Fibroblast of lung (primary cell): ENCODE results near the gene UBXN6. TPM values are rescaled to one million over a fixed set of nuclear protein-coding genes. Genes with fewer than 3 reads are reported as not detected.

Experiments
- DNase-seq, 2 donors: peaks; one replicate each; pipeline versions ENCODE4 v3.0.0 to v3.0.0-alpha.2; 2010; ENCODE audit warnings: low read depth in 2 of 2
- H2AFZ ChIP-seq: 2 replicates; pipeline ENCODE4 v1.5.1; 2012; ENCODE audit warnings: low read length, control low read depth, inconsistent platforms
- H3K27ac ChIP-seq: 2 replicates; pipeline ENCODE4 v1.5.1; 2011; ENCODE audit warnings: low read length, control low read depth; ENCODE audit not compliant: insufficient read depth
- H3K27me3 ChIP-seq: 2 replicates; pipeline ENCODE4 v1.5.1; 2011; ENCODE audit warnings: mild to moderate bottlenecking, low read length; ENCODE audit not compliant: control insufficient read depth, insufficient read depth
- H3K36me3 ChIP-seq: 2 replicates; pipeline ENCODE4 v1.5.1; 2011; ENCODE audit warnings: low read length; ENCODE audit not compliant: control insufficient read depth, insufficient read depth
- H3K4me1 ChIP-seq: 2 replicates; pipeline ENCODE4 v1.5.1; 2011; ENCODE audit warnings: low read length; ENCODE audit not compliant: control insufficient read depth, insufficient read depth; ENCODE audit errors: extremely low read depth
- H3K4me2 ChIP-seq: 2 replicates; pipeline ENCODE4 v1.5.1; 2011; ENCODE audit warnings: low read length, control low read depth; ENCODE audit not compliant: insufficient read depth; ENCODE audit errors: extremely low read depth
- H3K4me3 ChIP-seq, 4 experiments: fragments of 200-600 bp in 1 of 4; sonication (generic) in 1 of 4; replicated peaks in 1 of 4; 2 replicates each; pipeline ENCODE4 v1.5.1; 2011 to 2016; ENCODE audit warnings: low read length in 4 of 4, low read depth in 3 of 4, mild to moderate bottlenecking in 3 of 4, control low read depth in 2 of 4, inconsistent platforms in 1 of 4, mixed read lengths in 1 of 4; ENCODE audit not compliant: insufficient read depth in 1 of 4; ENCODE audit errors: control extremely low read depth in 1 of 4
- H3K79me2 ChIP-seq: 2 replicates; pipeline ENCODE4 v1.5.1; 2012; ENCODE audit warnings: mild to moderate bottlenecking, low read length, inconsistent platforms; ENCODE audit not compliant: control insufficient read depth, insufficient read depth
- H3K9ac ChIP-seq: 2 replicates; pipeline ENCODE4 v1.5.1; 2011; ENCODE audit warnings: mild to moderate bottlenecking, low read length, control low read depth; ENCODE audit not compliant: insufficient read depth
- H3K9me3 ChIP-seq: 2 replicates; pipeline ENCODE4 v1.5.1; 2012; ENCODE audit warnings: low read depth, low read length; ENCODE audit not compliant: control insufficient read depth, insufficient read depth
- H4K20me1 ChIP-seq: 2 replicates; pipeline ENCODE4 v1.5.1; 2011; ENCODE audit warnings: low read length; ENCODE audit not compliant: control insufficient read depth, insufficient read depth; ENCODE audit errors: extremely low read depth
- CTCF ChIP-seq, 2 donors: IDR thresholded peaks in 1 of 2; conservative IDR thresholded peaks in 1 of 2; 1 replicate in 1 of 2; 2 replicates in 1 of 2; pipeline ENCODE4 v1.5.1; 2011 to 2012; ENCODE audit warnings: low read length in 2 of 2, control low read depth in 1 of 2, inconsistent platforms in 1 of 2, low read depth in 1 of 2, mild to moderate bottlenecking in 1 of 2
- EZH2 ChIP-seq: IDR thresholded peaks from 2 replicates; pipeline ENCODE4 v1.5.1; 2012; ENCODE audit warnings: low read length, control low read depth, mild to moderate bottlenecking; ENCODE audit errors: missing control alignments
- polyA plus RNA-seq, 2 donors: library from polyadenylated mRNA; depleted of rRNA in 1 of 2; stranded (reverse) in 1 of 2; unstranded in 1 of 2; fragments of >200 nt; gene quantifications; 2 replicates each; pipeline ENCODE4 v1.2.1, GENCODE V29; 2011 to 2012; ENCODE audit warnings: missing spikeins in 1 of 2
- total RNA-seq: library from RNA; depleted of rRNA; stranded (reverse); fragments of >200 nt; gene quantifications from 2 replicates; pipeline ENCODE4 v1.2.1, GENCODE V29; 2014

The UBXN6 gene
- total and polyA plus RNA-seq, 2 donors (not counting 1 experiment from before 2014, with no cell fraction given) = 49.1 to 114 TPM

- no peak overlapping the region for H3K4me2 ChIP-seq
- peaks cover 13% of the 10 kb centered on the region for H3K36me3 ChIP-seq
- no peaks in the 10 kb centered on the region for H4K20me1 ChIP-seq
- no peak overlapping the region for H2AFZ ChIP-seq
- H3K4me3 ChIP-seq = no peak overlapping the region
- H3K4me1 ChIP-seq = peaks cover 5% of the 10 kb centered on the region
- no peaks in the 10 kb centered on the region for H3K9me3 ChIP-seq
- no peak overlapping the region for H3K27ac ChIP-seq
- no peaks in the 10 kb centered on the region for H3K27me3 ChIP-seq
- TF ChIP-seq EZH2 = no peak
- no peak for TF ChIP-seq CTCF (conservative IDR thresholded peaks at IDR 0.05 in 1 of 2, IDR thresholded peaks at IDR 0.05 in 1 of 2; ENCODE audit: low read depth in 1 of 2, low read length in 2 of 2)
- no peak for DNase-seq
- H3K79me2 ChIP-seq = no peaks in the 10 kb centered on the region
- no peak overlapping the region for H3K9ac ChIP-seq
Measured at GRCh38 chr19:4503825-4504170, 46.2 kb upstream of the UBXN6 start.

- Histone ChIP-seq H3K4me1 (peaks cover 5% of the 10 kb centered on the region), H2AFZ (no peak overlapping the region), H3K4me2 (no peak overlapping the region), H3K36me3 (peaks cover 15% of the 10 kb centered on the region), H3K9me3 (no peaks in the 10 kb centered on the region), H3K27ac (no peak overlapping the region), H3K27me3 (no peaks in the 10 kb centered on the region), H4K20me1 (no peaks in the 10 kb centered on the region), H3K79me2 (no peaks in the 10 kb centered on the region), H3K9ac (no peak overlapping the region), H3K4me3 (no peak overlapping the region)
- DNase-seq = no peak
- TF ChIP-seq CTCF (conservative IDR thresholded peaks at IDR 0.05 in 1 of 2, IDR thresholded peaks at IDR 0.05 in 1 of 2; ENCODE audit: low read depth in 1 of 2, low read length in 2 of 2) = no peak
- no peak for TF ChIP-seq EZH2
Measured at GRCh38 chr19:4503132-4503824, 45.7 kb upstream of the UBXN6 start.

- peaks cover 20% of the 10 kb centered on the region for H3K36me3 ChIP-seq
- no peaks in the 10 kb centered on the region for H4K20me1 ChIP-seq
- no peak overlapping the region for H3K4me2 ChIP-seq
- no peaks in the 10 kb centered on the region for H3K27me3 ChIP-seq
- no peak overlapping the region for H3K9ac ChIP-seq
- no peaks in the 10 kb centered on the region for H3K79me2 ChIP-seq
- H3K27ac ChIP-seq = no peak overlapping the region
- no peaks in the 10 kb centered on the region for H3K9me3 ChIP-seq
- no peak overlapping the region for H3K4me3 ChIP-seq
- no peak overlapping the region for H2AFZ ChIP-seq
- no peak for DNase-seq
- TF ChIP-seq CTCF (conservative IDR thresholded peaks at IDR 0.05 in 1 of 2, IDR thresholded peaks at IDR 0.05 in 1 of 2; ENCODE audit: low read depth in 1 of 2, low read length in 2 of 2) (no peak), EZH2 (no peak)
- H3K4me1 ChIP-seq = peaks cover 5% of the 10 kb centered on the region
Measured at GRCh38 chr19:4502282-4503131, 44.9 kb upstream of the UBXN6 start.
